ENCODE measurements around the gene NR3C2.

The NR3C2 gene

DNA sequence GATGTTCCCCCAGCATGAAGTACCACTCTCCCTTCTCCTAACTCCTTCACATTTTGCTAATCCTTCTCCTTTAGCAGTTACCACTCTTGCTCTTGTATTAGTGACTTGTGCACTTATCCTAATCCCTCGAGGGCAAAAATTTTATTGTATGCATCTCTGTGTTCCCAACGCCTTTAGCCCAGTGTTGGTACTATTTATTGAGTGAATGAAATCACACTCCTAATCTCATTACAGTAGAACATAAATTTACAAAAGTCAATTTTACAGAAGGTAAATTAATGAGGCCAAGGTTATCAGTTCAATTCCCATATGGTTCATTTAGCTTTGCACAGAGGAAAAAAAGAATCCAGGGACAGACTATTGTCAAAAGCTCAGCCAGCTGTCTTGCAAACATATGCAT, 178.4 kb downstream of the NR3C2 start:
- no peak for DNase-seq (ENCODE audit: low read depth)

DNA sequence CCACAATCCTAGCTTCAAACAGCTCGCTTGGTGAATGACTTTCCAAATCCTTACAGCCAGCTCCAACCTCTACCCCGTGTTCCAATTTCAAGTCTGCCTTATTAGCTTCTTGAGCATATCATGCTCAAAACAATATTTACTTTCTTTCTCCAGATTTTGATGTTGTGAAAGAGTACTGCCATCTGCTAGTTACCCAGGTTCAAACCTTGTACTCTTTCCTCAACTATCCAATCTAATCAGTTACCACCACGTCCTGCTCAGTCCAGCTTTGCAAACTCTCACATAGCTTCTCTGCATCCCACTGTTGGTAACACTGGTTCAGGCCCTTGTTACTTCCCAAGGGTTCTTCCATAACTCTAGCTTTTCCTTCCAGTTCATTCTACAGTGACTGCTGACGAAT, 179.1 kb downstream of the NR3C2 start:
- DNase-seq (ENCODE audit: low read depth): no peak

DNA sequence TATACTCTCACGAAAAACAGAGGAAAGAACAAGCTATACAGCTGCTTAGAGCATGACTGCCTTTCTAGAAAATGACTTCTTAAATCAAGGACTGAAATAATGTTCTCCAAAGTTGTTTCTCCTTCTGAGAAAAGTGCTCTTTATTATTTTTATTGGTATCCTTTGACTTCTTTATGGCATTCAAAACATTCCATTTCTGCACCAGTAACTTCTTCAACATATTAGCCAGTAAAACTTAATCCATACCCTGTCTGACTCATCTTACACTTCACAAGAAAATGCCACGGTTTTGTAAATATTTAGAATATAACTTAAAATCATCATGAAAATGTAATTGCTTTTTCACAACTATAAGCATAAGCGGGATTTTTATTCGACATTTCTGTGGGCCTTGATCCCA, 180.4 kb downstream of the NR3C2 start:
- DNase-seq (ENCODE audit: low read depth): no peak

DNA sequence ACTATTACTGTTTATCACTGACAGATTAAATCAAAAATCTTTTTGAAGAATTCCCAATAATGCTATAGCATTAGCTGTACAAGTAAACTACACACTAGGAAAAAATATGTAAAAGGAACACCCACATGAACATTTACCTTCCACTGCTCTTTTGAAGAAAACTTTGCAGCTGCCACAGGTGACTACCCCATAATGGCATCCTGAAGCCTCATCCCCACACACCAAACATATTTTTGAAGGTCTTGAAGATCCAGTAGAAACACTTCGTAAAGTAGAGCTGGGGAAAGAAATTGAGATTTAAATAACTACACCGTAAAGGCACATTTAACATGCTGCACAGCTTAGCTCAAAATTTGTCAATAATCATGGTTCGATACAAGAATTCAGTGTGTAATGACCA, 182.4 kb downstream of the NR3C2 start:
- no peak for DNase-seq (ENCODE audit: low read depth)

DNA sequence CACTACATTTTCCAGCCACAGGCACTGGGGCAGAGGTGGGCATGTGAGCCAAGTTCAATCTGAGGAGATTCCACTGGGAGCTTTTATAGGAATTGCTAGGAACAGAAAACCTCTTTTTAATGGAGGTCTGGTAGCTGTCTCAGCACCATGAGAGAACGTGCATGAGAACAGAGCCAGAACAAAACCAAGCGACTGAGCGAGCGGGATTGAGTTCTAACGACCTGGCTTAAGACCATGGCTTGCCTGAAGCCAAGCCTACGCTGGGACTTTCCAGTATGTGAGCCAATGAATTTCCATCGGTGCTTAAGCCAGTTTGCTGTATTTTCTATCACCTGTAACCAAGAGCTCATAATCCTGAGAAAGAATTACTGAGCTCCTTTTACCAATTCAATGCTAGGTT, 183.7 kb downstream of the NR3C2 start:
- DNase-seq (ENCODE audit: low read depth): no peak

DNA sequence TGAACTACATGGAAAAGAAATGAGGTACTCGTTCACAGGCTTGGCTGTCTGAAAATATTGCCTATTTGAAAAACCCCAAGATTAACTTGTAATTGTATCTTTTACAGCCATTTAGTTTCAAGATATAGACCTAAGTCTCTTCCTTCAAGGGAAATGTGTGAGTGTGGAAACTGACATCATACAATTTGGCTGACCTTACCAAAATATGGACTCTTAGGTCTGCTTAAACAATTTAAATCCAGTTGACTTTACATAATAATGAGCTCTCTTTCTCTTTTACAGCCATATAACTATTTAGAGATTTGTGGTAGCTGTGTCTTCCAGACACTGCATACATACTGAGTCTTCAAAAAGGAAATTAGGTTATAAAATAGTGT, 186.9 kb downstream of the NR3C2 start:
- DNase-seq (ENCODE audit: low read depth): no peak

DNA sequence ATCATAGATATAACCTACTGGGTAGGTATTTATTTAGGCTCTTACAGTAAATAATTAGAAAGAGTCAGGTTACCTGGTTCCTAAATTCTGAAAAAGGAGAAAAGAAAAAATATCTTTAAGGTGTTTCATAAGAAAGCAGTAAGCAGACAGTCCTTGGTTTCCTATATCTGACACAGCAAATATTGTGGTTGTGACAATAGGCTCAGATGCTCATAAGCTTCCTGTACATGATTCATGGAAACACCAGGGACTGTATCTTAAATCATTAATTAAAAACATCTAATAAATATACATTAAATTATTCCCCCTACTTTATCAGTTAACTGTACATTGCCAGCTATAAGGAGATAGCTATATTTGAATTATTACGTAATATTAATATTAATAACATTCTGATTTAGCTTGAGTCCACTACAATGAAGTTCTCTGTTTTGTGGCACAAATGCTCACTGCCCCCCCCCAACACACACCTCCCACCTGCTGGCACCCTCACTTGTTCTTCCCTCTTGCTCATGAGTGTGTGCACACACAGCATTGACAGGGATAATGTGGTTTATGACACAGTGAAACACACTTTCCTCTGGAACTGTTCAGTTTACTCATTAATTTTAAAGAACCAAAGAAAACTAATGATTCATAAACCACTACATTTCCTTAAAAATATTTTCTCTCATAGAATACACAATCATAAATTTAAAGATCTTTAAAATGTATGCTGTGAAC, 187.4 kb downstream of the NR3C2 start:
- no peak for DNase-seq (ENCODE audit: low read depth)

DNA sequence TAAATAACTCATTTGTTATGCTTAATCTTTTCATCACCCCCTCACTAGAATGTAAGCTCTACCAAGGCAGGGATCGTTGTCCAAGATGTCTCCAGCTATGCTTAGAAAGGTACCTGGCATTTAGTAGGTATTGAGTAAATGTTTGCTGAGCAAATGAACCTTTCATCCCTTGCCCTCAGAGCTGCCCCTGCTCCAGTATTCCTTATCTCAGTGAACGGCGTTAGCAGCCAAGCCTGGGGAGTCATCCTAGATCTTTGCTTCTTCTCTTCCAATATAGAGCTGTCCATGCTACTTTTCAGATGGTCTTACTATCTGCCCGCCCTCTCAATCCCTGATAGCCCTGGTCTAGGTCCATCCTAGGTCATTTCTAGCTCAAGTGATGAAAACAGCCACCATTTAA, 188.4 kb downstream of the NR3C2 start:
- DNase-seq (ENCODE audit: low read depth): no peak

DNA sequence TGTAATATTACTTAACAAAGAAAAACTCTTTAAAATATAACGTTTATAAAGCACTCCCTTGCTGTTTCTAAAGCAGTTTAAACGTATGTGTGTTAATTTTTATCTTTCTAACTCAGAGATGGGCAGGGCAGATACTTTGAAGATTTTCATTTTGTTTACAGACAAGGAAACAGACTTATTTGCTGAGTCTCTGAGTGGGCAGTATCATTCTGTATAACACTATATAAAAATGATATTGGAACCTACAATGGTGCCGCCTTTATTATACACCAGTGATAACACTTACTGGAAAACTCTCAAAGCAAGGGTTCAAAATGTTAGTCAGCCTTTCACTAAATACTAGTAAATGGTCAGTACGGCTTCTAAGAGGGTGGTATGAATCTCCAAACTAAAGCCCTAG, 193.4 kb downstream of the NR3C2 start:
- DNase-seq (ENCODE audit: low read depth): no peak

DNA sequence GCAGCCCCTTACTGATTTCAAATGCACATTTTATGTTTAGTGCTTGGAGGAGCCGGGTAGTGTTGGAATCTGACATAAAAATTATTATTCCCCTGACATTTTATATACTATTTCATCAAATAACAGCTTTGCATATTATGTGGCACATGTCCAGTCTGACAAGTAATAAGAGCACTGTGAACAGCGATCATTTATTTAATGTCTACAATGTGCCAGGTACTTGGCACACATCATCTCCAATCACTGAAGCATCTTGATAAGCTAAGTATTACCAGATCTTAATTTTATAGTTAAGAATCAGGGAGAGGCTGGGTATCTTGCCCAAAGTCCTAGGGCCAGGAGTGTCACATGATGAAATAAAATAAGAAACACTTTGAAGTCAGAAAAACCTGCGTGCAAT, 197.2 kb downstream of the NR3C2 start:
- no peak for DNase-seq (ENCODE audit: low read depth)

DNA sequence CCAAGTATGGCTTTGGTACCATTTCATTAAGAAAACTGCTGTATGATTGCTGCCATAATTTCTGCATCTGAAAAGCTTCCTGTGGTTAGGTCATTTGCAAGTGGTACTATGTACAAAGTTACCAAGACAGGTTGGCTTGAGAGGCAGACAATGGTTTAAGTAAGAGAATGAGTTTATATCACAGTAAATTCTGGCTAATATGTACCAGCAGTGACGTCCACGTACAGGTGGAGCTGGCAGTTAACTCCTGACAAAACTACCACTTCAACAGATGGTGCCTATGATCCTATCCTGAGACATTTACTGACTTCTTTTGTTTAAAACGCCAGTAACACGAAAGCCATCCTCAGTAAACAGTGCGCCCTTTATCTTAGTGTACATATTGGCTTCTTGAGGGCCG, 198.4 kb downstream of the NR3C2 start:
- DNase-seq (ENCODE audit: low read depth): no peak

DNA sequence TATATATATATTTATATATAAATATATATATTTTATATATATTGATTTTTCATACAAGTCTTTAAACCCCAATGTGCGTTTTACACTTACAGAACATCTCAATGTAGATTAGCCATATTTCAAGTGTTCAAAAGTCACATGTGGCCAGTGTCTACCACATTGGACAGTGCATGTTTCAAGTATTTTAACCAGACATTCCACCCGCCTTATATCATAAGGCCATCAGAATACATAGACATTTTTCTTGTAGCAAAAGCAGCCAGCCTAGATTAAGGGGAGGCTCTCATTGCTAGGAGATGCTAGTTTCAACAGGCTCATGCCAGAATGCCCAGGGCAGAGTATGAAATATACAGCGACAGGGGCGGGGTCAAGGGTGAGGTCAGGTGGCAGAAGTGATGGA, 202.0 kb downstream of the NR3C2 start:
- DNase-seq (ENCODE audit: low read depth): no peak

DNA sequence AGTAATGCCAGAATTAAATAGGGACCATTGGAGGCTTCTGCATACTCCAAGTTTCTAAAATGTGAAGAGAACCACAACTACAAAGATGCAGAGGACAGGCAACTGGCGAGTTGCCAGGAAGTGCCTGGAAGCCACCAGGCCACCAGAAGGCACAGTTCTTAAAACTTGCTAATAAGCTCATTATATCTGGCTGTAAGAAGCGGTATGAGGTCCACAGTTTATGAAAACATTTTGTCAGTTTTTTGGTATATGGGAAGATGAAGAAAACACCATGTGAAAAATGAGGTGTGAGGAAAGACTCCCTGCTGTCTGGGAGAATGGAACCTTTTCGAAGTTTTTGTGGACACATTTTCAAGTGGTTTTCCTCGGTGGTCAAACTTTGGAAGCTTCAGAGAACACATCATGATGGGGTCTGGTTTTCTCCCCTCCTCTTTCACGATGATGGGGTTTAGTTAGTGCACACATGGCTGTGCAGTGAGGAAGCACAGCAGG, 202.7 kb downstream of the NR3C2 start:
- no peak for DNase-seq (ENCODE audit: low read depth)

DNA sequence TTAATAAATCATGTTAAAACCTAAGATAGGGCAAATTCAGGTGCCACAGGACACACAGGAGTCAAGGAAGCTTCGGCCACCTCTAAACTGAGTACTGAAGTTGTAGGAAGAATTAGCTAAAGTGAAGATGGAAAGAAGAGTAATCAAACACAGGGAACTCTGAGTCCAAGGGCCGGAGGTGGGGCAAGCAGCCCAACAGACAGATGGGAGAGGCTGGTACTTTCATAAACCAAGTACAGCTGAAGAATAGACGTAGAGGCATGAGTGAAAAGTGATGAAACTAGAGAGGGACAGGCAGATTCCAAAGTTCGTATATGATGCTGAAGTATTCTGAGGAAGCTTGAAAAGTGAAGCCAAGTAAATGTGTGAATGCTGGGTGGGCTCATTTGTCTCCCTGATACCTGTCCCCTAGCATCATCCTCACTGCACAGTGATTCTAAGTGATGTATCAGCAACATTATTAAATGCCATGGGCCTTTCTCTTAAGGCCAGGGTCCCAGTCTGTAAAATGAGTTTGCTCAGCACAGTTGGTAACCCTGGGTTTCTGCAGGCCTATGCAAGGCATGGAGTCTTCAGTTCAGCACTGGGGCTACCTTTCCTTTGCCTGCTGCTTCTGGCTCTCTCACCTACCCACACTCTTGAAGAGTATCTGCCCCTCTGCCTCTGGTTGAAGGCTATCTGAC, 203.3 kb downstream of the NR3C2 start:
- no peak for DNase-seq (ENCODE audit: low read depth)

DNA sequence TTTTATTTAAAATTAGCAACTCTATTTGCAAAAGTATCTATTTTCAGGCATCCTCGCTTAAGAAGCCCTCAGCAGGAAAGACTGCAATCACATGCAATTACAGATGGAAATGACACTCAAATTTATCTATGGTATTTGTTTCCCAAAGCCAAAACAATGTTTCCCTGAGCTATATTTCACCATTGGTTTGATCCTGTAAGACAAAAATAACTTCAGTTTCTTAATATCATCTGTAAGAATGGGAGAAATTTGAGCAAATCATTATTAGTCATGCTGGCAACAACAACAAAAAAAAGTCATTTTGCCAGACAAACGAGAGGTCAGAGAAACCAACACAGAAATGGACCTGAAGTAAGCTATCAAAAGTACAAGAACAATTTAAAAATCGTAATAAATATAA, 204.1 kb downstream of the NR3C2 start:
- no peak for DNase-seq (ENCODE audit: low read depth)

DNA sequence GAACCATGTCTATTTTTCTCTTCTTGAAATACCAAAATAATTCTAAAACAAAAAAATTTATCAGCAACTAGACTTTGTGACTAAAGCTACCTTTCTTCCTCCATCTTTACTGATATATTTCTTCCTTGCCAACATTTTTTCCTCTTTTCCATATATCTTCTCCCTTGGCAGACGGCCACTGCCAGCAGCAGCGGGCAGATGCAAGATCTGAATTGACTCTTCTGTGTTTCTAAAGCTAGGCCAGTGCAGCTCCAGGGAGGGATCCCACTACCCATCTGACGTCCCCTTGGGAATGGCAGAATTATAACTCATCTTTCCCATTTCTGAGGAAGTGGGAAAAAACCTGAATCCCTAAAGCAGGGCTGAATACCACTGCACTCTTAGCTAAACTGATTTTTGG, 206.4 kb downstream of the NR3C2 start:
- no peak for DNase-seq (ENCODE audit: low read depth)

DNA sequence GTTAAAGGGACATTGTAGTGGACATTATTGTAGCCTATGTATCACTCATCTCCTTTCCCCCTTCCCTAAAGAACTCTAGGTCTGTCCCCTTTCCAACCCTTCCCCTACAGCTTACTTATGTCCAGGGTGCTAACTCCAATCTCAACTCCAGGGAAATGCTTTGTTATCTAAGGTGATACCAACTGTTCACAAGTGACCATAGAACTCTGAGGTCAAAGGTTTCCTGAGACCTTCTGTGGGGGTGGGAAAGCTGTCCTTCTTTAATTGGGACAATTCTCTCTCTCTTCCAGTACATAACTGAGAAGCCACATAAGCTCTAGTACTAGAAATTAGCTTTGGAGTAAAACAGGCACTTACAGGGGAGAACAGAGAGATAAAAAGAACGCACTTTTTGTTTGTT, 212.4 kb downstream of the NR3C2 start:
- DNase-seq (ENCODE audit: low read depth): no peak

DNA sequence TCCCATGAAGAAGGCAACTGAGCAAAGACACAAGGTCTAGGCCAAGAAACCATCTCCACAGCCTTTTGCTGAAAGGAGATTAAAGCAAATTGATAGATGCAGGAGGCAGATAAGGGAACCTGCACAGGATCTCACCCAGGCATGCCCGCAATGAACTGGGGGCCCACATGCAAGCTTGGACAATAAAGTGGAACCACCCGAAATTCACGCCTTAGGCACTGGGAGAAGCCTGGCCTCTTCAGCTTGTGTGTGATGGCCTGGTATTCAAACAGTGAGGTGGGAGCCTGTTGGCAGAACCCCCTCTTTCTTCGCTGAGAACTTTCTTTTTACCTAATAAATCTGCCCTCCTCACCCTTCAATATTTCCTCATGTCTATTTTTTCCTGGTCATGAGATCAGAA, 213.2 kb downstream of the NR3C2 start:
- DNase-seq (ENCODE audit: low read depth): no peak

DNA sequence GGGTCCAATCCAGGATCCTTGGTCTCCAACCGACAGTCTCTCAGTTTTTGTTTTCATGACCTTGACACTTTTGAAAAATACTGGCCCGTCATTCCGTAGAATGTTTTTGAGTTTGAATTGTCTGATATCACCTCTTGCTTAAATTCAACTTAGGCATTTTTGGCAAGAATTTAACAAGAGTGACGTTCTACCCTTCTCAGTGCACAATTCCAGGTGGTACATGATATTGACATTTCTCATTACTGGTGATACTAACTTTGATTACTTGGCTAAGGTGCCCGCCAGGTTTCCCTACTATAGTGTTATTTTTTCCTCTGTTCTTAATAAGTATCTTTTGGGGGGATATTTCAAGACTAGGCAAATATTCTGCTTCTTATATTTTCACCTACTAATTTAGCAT, 215.1 kb downstream of the NR3C2 start:
- DNase-seq (ENCODE audit: low read depth): no peak

DNA sequence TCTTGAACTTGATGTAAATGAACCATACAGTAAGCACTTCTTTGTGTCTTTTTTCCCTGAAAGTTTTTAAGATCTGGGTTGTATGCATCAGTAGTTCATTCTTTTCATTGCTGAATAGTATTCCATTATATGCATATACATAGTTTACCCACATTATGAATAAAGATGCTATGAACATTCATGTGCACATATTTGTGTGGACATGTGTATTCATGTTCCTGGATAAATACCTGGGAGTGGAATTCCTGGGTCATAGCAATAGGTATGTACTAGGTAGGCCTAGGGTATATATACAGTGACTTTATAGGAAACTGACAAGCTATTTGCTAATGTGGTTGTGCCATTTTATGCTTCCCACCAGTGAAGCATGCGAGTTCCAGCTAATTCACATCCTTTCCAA, 215.9 kb downstream of the NR3C2 start:
- no peak for DNase-seq (ENCODE audit: low read depth)

DNA sequence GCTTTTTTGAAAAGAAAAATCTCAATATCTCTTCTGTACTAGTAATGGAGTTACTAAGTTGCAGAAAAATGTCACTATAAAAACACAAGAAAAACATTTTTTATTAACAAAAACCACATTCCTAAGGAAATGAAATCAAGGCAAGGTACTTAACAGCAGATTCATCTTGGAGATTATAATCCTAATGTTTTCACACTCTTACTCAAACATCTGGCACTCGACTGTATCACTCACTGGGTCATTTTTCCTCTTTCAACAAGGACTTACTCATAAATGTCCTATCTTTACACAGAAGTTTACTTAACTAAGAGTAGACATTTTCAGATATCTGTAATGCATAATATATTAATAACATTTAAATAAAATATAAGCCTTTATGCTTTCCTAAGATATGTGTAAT, 216.6 kb downstream of the NR3C2 start:
- no peak for DNase-seq (ENCODE audit: low read depth)

DNA sequence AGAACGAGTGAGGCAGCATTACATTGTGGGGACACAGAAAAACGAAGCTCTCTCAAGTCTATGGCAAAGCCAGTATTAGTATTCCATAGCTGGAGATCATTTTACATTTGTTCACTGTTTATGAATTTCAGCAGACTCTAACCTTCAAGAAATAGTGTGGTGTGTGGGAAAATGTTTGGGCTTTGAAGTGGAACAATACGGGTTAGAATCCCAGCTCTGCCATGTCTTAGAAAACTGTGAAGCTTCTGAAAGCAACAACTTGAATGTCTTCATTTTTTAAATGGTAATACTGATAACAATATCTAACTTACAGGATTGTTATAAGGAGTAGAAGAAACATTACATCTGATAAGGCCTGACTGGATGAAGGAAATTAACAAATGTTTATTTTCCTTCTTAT, 217.7 kb downstream of the NR3C2 start:
- no peak for DNase-seq (ENCODE audit: low read depth)

DNA sequence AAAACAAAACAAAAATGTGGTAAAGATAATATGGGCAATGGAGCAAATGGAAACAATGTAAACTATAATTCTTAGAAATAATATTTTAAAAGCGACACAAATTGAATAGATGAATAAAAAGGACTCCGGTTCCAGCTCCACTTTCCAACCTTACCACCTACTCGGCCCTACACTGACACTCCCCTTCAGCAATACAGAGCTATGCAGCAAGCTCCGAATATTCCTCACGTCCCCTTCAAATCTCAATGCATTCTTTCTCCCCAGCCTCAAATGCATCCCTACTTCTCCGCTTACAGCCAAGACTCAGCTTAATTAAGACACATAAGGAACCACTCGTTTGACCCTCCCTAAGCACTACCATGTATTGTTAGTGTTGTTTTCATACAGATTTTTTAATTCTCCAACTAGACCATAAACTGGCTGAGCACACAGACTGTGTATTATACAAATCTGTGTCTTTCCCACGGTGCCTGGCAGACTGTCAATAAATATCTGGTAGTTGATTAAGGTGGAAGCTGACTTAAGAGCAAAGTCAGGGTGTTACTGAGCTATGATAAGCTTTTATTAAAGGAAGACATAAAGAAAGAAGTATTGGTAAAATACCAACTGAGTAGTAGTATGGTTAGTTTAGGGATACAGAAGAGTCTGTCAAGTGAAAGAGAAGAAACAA, 219.1 kb downstream of the NR3C2 start:
- no peak for DNase-seq (ENCODE audit: low read depth)

Data from stimulated activated CD8-positive, alpha-beta memory T cell treated with anti-CD3 and anti-CD28 coated beads, Interleukin-7, amount 100 ng/mL, for 24 hours (primary cell).